Stimulated activated CD8-positive, alpha-beta memory T cell treated with anti-CD3 and anti-CD28 coated beads, Interleukin-12 subunit alpha, Interleukin-12 subunit beta, amount 100 ng/mL, for 4 hours (primary cell): ENCODE data around the gene BTG4.

Experiments used
- DNase-seq: peaks from one replicate; pipeline ENCODE4 v3.0.0-alpha.2; 2020; ENCODE audit warnings: low read depth

The BTG4 gene

DNA sequence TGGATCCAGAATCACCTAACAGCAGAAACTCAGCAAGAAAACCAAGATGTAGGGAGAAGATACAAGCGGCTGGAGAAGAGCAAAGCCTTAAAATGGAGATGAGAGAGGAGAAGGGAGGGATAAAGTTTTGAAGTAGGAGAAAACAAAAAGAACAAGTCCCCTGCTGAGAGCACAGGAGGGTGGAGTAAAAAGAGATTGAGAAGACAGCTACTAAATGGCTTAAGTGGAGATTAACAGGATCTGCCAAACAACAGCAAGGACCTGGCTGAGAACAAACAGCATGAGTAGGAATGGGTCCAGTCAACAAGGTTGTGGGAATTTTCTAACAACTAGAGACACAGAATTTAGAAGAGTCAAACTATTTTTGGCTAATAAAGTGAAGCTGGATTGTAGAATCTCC is 18.1 kb downstream of the BTG4 start:
- no peak for DNase-seq

DNA sequence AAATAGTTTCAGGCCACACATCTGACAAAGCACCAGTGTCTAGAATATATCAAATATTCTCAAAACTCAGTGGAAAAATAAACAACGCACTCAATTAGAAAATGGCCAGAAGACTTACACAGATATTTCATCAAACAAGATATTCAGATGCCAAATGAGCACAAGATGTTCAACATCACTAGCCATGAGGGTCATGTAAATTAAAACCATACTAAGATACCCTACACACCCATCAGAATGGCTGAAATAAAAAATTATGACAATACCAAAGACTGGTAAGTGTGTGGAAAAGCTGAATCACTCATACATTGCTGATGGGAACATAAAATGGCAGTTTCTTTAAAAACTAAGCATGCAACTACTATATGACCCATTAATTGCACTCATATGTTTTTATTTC is 21.7 kb downstream of the BTG4 start:
- DNase-seq: no peak

DNA sequence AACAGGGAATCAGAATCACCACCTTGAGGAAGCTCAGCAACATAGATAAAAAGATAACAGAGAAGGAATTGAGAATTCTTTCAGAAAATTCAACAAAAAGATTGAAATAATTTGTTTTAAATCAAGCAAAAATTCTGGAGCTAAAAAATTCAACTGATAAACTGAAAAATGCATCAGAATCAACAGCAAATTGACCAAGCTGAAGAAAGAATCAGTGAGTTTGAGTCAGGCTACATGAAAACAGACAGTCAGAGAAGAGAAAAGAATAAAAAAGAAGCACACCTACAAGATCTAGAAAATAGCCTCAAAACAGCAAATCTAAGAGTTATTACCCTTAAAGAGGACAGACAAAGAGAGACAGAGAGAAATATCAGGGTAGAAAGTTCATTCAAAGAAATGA is 28.8 kb downstream of the BTG4 start:
- DNase-seq: no peak

DNA sequence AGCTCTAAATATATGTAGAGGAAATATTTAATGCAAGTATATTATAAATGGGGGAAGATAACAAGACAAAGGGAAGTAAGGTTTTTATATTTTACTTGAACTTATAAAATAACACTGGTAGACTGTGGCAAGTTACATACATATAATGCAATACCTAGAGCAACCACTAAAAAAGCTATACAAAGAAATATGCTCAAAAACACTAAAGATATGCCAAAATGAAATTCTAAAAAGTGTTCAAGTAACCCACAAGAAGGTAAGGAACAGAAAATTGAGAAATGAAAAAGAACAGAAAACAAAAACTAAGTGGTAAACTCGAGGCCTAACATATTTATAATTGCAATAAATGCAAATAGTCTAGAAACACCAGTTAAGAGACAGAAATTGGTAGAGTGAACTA is 32.5 kb downstream of the BTG4 start:
- DNase-seq: no peak

DNA sequence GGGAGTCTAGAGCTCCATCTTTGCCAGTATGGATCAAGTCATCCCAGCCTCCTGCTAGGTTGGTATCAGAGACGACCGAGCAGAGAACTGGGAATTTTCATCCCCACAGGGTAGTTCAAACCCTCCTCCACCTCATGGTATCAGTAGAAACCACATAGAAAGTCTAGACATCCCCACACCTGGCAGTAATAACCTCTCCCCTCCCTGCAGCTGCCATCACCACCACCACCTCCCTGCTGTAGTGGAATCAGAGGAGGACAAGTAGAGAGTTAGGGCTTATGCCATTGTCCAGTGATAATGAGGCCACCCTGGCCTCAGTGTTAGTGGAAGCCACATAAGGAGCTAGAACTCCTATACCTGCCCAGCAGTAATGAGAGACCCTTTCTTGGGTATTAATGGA is 34.3 kb downstream of the BTG4 start:
- no peak for DNase-seq

DNA sequence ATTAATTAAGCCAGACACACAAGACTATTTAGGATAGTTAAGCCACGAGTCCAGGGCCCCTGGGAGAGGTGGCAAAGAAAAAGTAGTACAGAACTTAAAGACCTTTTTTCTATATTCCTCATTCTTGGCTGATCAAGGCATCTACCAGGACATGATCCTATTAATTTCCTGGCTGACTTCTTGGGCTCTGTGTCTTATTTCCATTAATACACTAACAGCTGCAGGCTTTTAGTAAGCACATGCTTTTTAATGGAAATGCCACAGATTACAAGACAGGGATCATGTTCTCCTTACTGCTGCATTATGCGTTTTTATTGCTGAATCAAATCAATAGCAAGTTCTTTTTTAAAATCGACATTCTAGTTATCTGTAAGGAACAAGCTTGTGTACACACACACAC is 35.2 kb downstream of the BTG4 start:
- DNase-seq: no peak

DNA sequence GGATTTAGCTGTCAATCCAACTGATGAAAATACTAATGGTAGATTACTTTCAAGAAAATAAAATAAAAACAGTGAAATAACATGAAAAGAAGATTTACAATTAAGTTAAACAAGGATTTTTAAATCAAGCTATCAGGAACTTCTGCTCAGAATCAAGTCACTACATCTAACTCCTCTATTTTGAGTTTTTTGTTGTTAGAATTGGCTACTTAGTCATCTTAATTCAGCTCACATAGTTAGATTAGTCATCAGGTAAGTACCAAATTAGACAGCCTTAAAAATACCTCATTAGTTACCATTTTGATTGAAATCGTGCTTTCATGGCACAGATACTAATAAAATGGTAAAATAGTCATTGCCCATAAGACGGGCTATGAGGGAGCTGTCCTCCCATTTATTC is 35.8 kb downstream of the BTG4 start:
- DNase-seq: no peak

DNA sequence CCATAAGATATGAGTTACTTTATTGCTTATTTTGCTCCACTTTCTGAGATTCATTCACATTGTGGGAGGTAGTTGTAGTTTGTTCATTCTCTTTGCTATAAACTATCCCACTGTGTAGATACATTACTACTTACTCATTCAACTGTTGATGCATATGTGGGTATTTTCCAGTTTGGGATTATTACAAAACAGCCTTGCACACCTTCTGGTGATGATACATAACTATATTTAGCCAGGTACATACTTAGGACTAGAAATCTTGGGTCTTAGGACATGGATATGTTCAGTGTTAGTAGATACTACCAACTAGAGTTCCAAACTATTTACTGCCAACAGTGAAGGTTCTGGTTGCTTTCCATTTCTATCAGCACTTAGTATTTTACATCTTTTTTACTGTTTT is 37.8 kb downstream of the BTG4 start:
- no peak for DNase-seq

DNA sequence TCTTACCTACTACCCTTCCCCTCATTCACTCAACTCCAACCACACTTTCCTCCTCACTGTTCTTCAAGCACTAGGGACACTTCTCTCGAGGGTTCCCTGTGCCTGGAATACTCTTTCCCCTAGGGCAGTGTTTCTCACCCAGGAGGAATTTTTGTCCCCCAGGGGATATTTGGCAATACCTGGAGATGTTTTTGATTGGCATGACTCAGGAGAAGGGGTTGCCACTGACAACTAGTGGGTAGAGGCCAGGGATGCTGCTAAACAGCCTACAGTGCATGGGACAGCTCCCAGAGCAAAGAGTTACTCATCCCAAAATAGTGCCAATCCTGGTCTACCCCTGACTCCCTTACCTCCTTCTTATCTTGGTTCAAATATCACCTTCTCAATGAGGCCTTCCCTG is 40.0 kb downstream of the BTG4 start:
- DNase-seq: no peak

DNA sequence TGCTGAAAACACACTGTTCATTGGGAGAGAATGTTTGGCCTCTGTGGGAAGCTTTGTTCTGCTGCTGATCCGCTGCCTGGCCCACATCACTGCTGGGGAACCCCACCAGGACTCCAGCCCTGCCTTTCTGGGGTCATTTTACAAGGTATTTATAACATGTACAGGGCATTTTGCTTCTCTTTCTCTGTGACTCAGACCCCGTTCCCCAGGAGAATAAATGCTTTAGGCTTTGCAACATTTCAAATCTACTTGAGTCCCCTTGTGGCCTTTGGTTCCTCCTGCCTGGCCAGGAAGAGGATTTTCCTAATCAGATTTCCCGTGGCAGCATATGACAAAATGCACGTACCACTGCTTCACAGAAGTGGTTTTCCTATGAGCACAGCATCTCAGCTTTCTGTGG is 43.0 kb downstream of the BTG4 start:
- DNase-seq: no peak

DNA sequence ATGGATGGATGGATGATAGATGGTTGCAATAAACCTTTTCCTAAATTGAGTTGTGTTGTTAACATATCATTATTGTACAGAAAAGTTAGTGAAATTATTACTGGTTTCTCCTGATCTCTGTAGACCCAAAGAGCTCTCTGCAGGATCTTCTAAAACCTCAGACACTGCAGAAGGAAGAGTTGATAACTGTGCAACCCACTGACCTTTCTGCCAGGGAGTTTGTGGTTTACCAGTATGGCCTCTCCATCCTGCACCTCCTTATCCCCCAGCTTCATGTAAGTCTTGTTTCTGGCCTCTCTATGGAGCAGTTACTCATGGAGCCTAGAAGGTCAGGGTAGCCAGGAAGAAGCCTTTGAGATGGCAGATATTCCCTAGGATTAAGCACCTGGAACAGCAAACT is 45.6 kb downstream of the BTG4 start:
- DNase-seq: no peak

DNA sequence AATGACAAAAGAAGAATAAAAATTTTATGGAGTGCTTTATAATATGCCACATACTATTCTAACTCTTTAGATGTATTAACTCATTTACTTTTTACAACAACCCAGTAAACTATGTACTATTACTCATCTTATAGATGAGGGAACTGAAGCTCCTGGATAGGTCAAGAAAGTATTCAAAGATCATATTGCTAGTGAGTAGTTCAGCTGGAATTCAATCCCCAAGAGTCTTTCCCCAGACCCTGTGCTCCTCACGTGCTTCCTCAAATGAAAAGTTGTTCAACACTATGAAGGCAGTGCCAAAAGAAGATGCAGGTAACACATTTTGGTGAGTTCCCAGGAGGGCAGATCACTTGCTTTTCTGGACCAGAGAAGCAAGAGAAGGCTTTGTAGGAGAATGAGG is 46.8 kb downstream of the BTG4 start:
- DNase-seq: no peak

DNA sequence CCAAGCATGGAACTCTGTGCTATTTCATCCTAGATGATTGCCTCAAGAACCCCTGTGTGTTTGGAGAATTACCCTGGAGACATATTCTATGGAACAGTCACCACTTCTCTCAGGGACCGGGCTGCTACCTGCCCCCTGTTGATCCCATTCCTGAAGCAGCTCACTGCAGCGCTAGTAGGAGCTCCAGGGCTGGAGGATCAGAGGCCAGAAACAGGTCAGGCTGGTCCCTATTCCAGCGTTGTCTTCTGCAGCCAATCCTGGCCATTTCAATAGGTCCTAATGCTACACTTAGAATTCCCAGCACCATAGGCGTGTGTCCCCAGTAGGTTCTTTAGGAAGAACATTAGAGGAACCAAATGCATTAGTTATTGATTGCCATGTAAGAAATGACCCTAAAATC is 48.9 kb downstream of the BTG4 start:
- no peak for DNase-seq

DNA sequence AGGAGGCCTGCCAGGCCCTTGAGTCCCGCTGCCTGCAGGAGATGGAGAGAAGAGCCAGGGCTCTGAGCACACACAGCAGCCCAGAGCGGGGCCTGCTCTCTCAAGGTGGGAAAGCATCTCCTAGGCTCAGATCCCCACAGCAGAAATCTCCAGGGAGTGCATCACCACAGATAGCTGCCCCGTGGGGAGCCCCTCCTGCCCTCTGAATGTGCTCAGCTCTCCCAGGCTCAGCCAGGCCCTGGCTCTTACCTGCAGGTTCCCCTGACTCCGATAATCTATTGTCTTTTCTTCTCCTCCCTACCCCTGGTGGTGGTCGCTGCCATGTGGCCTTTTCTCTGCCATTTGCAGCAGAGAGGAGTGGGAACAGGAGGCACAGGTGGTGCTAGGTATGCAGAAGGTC is 49.9 kb downstream of the BTG4 start:
- DNase-seq: no peak

DNA sequence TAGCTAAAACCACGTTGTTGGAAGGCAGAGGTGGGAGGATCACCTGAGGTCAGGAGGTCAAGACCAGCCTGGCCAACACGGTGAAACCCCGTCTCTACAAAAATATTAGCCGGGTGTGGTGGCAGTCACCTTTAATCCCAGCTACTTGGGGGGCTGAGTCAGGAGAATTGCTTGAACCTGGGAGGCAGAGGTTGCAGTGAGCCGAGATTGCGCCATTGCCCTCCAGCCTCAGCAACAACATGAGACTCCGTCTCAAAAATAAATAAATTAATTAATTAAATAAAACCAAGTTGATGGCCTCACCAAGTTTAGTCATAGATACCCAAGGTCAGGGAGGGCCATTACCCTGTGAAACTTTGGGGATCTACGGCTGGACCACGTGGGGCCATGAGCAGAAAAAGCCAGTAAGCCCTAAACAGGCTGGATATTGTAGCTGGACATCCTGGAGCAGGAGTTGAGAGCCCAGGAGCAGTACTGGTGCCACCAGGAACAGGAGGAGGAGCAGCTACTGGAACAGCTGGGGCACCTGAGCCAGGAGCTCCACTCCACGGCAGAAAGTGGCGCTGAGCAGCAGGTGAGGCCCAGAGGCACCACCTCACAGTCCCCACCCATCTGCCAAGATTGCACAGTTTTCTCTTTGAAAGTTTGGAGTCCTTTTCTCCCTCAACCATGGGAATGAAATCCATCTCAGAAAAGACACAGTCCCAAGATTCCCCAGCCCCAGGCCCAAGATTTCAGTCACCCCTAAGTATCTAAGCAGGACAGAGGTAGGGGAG is 50.5 kb downstream of the BTG4 start:
- no peak for DNase-seq

DNA sequence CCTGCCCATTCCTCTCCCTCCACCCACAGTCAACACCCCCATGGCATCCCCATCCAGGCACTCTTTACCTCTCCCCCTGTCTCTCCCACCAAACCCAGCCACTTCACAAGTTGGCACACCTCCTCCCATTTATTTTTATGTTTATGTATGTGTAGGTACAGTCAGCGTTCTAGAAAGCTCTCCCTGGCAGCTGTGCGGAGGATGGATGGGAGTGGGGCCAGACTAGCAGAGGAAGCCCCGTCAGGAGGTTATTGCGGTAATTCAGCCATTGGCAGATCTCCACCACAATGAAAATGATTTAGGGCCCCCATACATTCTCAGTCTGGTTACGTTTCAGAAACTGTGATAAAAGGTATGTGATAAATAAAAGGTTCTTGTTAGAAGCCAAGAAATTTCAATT is 51.3 kb downstream of the BTG4 start:
- no peak for DNase-seq

DNA sequence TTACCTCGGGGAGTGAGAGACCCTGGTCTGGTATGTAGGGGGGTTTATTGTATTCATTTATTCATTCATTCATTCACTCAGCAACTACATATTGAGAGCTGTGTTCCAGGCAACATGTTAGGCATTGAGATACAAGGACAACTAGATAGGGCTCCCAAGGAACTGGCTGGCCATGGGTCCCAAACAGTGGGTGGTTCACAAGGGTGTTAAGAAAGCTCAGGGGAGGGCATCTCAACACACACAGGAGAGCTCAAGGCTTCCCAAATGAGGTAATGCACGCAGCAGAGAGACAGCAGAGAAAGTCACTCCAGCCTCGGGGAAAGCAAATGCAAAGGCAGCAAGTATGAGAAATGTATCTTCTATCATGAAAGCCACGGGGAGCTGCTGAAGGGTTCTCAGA is 51.8 kb downstream of the BTG4 start:
- no peak for DNase-seq

DNA sequence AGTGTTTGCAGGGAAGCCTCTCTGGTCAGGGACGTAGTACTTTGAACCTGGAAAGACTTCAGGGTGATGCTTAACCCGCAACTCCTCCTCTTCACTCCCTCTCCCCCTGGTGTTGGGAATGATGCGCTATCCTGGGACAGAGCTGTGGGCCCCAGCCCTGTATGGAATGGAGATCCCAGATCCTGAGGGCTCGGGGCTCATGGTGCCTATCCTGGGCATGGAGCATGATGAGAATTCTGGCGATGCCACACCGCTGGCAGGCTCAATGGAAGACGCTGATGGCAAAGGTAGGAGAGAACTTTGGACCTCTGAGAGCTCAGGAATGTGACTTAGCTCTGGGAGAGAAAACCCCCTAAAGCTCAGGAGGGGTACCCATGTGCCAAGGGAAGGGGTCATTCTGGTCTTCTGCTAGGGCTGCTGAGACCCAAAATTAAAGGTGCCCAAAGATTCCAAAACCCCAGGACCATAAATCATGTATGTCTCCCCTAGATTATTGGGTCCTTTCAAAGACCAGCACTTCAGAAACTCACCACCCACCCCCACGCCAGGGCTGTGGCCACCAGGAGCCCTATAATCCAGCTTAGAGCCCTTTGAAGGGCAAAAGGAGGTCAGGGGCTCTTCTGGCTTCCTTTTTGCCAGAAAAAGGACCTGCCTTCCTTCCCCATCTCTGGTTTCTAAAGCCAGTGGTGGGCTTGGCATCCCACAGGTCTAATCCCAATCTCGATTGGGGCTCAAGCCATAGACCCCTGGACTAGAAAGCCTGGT is 52.5 kb downstream of the BTG4 start:
- DNase-seq: no peak

DNA sequence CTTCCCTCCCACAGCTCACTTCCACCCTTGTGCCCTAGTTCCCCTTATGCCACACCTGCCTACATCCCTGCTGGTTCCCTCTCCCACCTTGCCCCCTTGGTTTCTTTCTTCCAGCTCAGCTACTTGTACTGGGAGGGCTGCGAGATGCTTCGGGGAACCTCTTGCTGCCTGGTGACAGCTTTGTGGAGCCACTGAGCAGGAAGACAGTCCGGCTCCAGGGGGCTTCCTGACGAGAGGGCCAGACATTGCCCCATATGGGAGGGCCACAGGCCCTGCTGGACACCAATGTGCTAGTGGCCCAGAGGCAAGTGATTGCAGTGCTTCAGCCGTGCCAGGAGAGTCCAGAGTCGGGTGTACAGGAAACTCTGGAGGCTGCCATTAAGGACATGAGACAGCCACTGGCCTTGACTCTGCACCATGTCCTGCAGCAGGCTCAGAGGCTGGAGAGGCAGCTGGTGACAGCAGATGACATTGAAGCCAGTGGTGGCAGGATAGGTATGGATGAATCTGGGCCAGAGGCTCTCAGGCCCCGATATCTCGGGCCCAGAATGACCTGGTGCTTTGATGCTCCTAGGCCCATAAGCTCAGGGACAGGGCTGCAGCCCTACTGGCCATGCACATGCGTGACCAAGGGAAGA is 54.3 kb downstream of the BTG4 start:
- DNase-seq: no peak

DNA sequence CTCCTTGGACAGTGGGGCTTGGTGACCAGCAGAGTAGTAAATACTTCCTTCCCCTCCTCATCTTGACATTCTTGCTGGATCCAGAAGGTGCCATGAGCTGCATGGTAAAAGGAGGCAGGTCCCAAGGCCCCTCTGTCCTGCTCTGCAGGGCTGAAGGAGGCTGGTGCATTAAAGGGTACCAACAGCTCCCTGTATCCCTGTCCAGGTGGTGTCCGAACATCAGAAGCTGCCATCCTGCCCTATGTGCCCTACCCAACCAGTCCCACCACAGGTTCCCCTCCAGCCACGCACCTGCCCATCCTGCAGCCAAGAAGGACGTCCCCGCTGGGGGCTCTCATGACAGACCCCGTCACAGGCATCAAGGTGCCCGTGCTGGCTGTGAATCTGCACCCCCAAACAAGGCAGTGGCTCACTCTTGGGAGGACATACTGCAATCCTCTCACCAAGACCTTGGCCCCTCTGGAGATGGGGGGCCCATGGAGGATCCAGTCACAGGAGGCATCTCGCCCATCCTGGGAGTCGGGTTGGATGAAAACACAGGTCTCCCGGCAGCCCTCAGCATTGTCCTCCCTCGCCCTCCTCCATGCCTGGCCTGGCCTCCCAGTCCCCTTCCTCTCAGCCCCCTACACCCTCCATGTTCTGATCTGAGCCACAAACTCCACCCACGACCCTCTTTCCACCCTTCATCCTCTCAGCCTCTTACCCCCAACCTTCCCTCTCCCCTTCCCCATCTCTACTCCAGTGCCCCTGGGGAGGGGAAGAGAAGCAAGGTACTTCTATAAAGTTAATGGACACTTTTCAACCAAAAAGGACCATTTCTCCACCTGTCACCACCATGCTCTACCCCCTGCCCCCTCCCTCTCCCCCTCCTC is 55.1 kb downstream of the BTG4 start:
- no peak for DNase-seq

DNA sequence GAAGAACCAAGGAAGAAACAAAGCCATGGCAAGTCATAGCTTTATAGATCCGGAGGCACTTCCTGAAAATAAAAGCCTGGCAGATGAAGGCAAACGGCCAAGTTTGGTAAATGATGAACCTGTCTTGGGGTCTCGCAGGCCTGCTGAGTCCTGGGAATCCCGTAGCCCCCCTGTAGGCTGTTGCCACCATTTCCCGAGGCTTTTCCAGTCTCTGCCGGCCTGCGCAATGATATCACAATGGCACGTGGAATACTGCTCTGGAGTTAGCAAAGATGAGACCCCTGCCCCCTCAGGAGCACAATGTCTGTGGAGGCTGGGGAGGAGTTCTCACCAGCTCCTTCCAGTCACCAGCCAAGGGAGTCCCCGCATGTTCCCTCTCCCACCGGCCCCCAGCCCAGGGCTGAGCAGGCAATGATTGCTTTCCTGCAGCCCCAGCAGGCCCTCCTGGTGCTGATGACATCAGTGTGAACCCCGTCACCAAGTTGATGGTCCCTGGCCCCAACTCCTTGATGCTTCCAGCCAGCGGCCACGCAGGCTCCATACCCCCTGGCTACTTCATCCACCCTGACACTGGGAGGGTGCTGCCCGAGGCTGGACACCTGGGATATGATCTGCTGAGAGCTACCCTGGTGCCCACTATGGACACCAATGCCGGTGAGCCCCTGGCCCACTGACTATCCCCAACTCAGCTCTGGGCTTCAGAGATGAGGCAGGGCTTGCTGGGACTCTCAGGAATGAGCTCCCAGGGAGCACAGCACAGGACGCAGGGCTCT is 55.9 kb downstream of the BTG4 start:
- DNase-seq: no peak
